SK-N-SH (cell line): ENCODE measurements around the gene CHERP.

ENCODE experiments used
- CHD2 ChIP-seq: fragments of 150-350 bp; IDR thresholded peaks from 2 replicates; pipeline ENCODE4 v1.6.1; 2018; ENCODE audit warnings: low read length; ENCODE audit not compliant: partially characterized antibody
- JUND ChIP-seq: IDR thresholded peaks from 2 replicates; pipeline ENCODE4 v1.4.0; 2012
- MXI1 ChIP-seq: IDR thresholded peaks from 2 replicates; pipeline ENCODE4 v1.6.1; 2012; ENCODE audit warnings: mild to moderate bottlenecking, low read depth, low read length, improper control_type of control experiment
- NFIC ChIP-seq: IDR thresholded peaks from 2 replicates; pipeline ENCODE4 v1.4.0; 2012; ENCODE audit warnings: borderline replicate concordance
- POLR2AphosphoS5 ChIP-seq: IDR thresholded peaks from 2 replicates; pipeline ENCODE4 v1.6.1; 2012; ENCODE audit warnings: low read depth, low read length
- SMC3 ChIP-seq: IDR thresholded peaks from 2 replicates; pipeline ENCODE4 v1.6.1; 2012; ENCODE audit warnings: low read depth, low read length, improper control_type of control experiment
- YY1 ChIP-seq: IDR thresholded peaks from 2 replicates; pipeline ENCODE4 v1.4.0; 2012; ENCODE audit warnings: low read depth, mild to moderate bottlenecking
- TF ChIP-seq, protein P1 (sequence below): fragments of 200-600 bp; sonication (generic); IDR thresholded peaks from 2 replicates; pipeline ENCODE4 v1.6.1; 2017; ENCODE audit warnings: antibody characterized with exemption, mild to moderate bottlenecking, moderate library complexity

DNA sequence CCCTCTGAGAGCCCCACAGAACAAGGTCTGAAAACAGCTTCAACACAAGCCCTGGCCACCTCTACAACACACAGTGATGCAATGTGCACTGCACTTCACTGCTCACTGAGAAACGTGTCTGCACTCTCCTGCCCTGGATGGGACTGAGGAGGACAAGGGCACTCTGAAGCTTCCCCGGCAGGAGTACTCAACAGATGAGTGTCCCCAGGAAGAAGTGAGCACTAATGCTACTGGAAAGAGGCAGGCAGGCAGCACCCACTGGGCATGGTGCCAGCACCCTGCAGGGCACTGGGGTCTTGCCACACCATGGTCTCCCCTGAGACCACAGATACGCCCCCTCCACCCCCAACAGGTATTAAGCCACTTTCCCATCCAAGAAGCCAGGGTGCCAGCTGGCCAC is 47.7 kb upstream of the CHERP start:
- no peak for TF ChIP-seq SMC3
- no peak for TF ChIP-seq NFIC
- TF ChIP-seq, protein P1, sequence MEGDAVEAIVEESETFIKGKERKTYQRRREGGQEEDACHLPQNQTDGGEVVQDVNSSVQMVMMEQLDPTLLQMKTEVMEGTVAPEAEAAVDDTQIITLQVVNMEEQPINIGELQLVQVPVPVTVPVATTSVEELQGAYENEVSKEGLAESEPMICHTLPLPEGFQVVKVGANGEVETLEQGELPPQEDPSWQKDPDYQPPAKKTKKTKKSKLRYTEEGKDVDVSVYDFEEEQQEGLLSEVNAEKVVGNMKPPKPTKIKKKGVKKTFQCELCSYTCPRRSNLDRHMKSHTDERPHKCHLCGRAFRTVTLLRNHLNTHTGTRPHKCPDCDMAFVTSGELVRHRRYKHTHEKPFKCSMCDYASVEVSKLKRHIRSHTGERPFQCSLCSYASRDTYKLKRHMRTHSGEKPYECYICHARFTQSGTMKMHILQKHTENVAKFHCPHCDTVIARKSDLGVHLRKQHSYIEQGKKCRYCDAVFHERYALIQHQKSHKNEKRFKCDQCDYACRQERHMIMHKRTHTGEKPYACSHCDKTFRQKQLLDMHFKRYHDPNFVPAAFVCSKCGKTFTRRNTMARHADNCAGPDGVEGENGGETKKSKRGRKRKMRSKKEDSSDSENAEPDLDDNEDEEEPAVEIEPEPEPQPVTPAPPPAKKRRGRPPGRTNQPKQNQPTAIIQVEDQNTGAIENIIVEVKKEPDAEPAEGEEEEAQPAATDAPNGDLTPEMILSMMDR, result no peak
- TF ChIP-seq YY1, result no peak
- TF ChIP-seq MXI1, result no peak
- no peak for TF ChIP-seq POLR2AphosphoS5
- TF ChIP-seq CHD2, result no peak
- TF ChIP-seq JUND, result no peak
